Stimulated activated CD8-positive, alpha-beta memory T cell treated with anti-CD3 and anti-CD28 coated beads, Interleukin-7, amount 100 ng/mL, for 48 hours (primary cell): Measurements from ENCODE around the gene PTPRU.
A peak's percentile ranks its signal among the peaks of the same experiment; 100 is the strongest.

Source experiments
- DNase-seq, 2 donors: peaks; one replicate each; pipeline ENCODE4 v3.0.0-alpha.2; 2020; ENCODE audit warnings: low read depth in 1 of 2; ENCODE audit errors: extremely low read depth in 1 of 2

The PTPRU gene

GRCh38 chr1:29259802-29260441 is 23.6 kb downstream of the PTPRU start:
- peak in 1 of 2 donors; percentile 12 for DNase-seq

- no peak for DNase-seq
Measured at GRCh38 chr1:29260531-29260930, 24.2 kb downstream of the PTPRU start.

- DNase-seq = no peak
Measured at GRCh38 chr1:29264773-29265389, 28.6 kb downstream of the PTPRU start.

DNA sequence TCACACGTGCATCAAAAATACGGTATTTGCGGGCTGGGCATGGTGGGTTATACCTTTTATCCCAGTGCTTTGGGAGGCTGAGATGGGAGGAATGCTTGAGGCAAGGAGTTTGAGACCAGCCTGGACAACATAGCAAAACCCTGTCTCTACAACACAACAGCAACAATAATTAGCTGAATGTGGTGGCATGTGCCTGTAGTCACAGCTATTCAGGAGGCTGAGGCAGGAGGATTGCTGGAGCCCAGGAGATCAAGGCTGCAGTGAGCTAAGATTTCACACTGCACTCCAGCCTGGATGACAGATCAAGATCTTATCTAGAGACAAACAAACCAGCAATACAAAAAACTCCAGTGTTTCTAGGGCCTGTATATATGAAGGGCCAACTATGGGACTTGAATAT is 30.6 kb downstream of the PTPRU start:
- DNase-seq = no peak

- no peak for DNase-seq
Measured at GRCh38 chr1:29267321-29268070, 31.2 kb downstream of the PTPRU start.

- no peak for DNase-seq
Measured at GRCh38 chr1:29269382-29269781, 33.1 kb downstream of the PTPRU start.

DNA sequence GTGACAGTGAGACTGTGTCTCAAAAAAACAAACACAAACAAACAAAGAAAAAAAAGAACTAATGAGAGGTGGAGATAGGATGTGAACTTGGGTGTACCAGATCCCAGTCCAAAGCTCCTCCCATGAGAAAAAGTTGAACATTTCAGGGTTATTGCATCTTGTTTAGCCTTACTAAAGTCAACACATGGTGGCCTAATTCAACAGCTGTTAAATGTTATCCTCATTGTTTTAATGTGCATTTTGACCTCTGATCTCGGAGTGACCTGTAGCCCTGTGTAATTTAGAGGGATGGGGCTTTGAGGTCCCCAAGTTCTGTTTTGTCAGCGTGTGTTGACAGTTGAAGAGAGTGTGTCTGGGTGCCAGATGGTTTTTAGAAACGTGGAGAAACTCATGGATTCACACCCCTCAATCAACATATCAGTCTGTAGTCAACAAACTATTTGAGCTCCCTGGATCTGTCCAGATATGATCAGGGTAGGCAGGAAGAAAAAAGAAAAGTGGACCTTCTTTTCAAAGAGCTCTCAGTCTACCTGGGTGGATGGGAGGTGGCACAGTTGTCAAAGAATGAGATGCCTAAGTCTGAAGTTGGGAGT is 34.7 kb downstream of the PTPRU start:
- DNase-seq = no peak

DNA sequence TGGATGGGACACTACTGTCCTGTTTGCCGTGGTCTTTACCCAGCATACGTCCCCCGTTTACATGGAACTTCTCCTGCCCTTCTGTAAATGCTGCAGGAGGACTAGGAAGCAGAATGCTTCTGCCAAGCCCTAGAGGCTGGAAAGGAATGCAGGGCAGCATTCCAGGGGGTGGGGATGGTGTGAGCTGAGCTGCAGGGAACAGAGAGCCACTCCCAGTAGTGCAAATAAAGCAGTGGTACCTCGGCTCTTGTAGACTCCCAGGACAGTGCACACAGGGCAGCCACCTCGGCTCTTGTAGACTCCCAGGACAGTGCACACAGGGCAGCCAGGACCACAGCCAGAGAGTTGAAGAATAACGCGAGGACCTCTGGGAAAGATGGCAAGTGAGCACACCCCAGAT is 35.4 kb downstream of the PTPRU start:
- no peak for DNase-seq

DNA sequence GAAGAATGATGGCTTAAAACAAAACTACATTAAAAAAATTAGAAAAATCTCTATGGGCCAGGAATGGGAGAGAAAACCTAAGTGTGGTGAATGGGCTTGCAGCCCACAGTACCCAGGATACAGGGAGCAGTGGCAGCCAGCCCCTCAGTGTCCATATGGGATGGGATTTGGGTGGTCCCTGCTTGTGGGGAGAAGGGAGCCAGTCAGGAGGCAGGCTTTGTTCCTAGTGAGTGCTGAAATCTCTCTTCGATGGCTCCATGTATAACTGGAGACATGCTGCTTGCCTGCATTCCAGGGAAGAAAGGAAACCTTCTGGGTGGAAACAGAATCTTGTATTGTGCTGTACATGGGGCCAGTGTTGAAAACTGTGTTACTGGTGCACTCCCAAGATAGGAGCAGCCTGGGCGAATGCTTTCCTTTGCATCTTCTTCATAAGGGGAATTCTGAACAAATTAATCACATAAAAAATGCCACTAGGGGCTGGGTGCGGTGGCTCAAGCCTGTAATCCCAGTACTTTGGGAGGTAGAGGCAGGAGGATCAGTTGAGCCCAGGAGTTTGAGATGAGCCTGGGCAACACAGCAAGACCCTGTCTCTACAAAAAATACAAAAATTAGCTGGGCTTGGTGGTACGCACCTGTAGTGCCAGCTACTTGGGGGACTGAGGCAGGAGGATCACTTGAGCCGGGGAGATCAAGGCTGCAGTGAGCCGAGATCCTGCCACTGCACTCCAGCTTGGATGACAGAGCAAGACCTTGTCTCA is 36.0 kb downstream of the PTPRU start:
- no peak for DNase-seq

- DNase-seq = no peak
Measured at GRCh38 chr1:29275435-29275834, 39.1 kb downstream of the PTPRU start.

- DNase-seq = no peak
Measured at GRCh38 chr1:29278124-29278523, 41.8 kb downstream of the PTPRU start.

- DNase-seq = no peak
Measured at GRCh38 chr1:29279406-29279805, 43.1 kb downstream of the PTPRU start.

GRCh38 chr1:29279951-29280391 is 43.6 kb downstream of the PTPRU start:
- DNase-seq = no peak

- no peak for DNase-seq
Measured at GRCh38 chr1:29280409-29281131, 44.2 kb downstream of the PTPRU start.

DNA sequence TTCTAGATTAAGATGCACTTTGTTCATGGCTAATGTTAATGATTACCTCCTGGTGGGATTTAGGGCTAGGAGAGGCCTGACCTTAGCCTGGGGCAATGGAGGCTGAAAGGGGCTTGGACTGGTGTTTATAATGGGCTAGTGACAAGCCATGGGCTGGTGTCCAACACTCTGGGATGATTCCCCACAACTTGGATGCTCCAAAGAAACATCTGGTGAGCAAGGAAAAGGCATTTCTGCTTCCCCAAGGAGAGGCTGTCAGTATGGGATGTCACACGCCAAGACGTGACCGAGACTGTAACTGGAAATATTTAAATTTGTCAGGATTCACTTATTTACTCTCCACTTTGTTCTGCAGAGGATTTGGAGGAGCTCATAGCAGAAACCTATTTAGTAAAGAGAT is 45.2 kb downstream of the PTPRU start:
- DNase-seq = no peak

DNA sequence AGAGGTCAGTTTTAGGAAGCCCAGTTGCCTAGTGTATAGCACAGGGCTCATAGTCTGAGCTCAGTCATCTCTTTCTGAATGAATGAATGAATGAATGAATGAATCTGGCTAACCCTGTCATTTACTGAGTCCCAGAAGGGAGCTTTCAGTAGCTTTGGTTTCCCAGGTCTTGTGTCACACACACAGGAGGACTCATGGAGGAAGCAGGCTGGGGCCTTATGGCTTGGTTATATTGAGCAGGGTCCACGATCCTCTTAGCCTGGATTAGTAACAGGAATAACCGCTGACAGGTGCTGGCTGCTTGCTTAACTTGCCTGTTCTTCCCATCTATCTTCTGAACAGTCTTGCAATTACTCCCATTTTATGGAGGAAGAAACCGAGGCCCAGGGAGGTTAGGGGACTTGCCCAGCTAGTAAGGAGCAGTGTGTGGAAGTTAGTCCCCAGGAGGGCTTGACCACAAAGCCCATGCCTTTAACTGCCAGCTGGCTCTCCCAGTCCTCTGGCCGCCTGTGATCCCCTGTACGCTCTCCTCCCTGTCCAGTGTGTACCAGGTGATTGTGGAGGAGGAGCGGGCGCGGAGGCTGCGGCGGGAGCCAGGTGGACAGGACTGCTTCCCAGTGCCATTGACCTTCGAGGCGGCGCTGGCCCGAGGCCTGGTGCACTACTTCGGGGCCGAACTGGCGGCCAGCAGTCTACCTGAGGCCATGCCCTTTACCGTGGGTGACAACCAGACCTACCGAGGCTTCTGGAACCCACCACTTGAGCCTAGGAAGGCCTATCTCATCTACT is 46.0 kb downstream of the PTPRU start:
- DNase-seq = no peak

DNA sequence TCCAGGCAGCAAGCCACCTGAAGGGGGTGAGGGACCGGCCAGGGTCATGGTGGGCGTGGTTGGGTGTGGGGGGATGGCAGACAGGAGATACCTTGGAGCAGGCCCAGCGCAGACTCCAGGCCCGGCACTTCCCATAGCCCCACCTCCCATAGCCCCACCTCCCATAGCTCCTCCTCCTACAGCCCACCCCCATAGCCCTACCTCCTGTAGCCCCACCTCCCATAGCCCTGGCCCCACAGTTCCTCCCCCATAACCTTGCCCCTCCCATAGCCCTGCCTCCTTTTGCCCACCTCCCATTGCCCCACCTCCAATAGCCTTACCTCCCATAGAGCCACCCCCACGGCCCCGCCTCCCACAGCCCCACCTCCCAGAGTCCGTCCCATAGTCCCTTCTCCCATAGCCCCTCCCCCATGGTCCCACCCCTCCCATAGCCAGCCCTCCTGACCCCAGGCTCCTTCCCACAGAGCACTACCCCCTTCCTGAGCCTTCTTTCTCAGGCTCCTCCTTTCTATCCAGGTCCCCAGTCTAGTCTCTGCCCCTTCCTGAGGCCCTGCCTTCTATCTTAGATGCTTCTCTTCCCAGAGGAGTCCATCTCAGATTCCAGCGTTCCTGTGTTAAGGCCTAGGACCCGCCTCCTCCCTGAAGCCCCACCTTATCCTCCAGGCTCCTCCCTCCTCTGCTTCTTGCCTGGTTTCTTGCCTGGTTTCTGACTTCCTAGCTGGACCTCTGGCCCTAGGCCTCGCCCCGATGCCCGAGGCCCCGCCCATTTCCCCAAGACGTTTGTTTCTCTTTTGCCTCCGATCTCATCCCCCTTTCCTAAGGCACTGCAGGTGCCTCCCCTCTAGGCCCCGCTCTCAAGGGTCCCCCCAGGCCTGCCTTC is 46.8 kb downstream of the PTPRU start:
- DNase-seq = peak in 1 of 2 donors; percentile 37

- DNase-seq = no peak
Measured at GRCh38 chr1:29283804-29284195, 47.5 kb downstream of the PTPRU start.
